Measurements from ENCODE around the gene AMPH. TPM values are rescaled to one million over a fixed set of nuclear protein-coding genes. Genes with fewer than 3 reads are reported as not detected.

The AMPH gene
- total and polyA plus RNA-seq, 2 of the 4 experiments (the other 2 are of a cell fraction): 3.9 to 4.8 TPM

GRCh38 chr7:38607466-38607865 lies 23.7 kb downstream of the AMPH start:
- no peak overlapping the region for H3K18ac ChIP-seq (ENCODE audit: low read depth, low read length)
- no peak overlapping the region for H2AK5ac ChIP-seq (ENCODE audit: low read depth, low read length)
- H3K9me3 ChIP-seq (ENCODE audit: control insufficient read depth, insufficient read depth, low read length): no peaks in the 10 kb centered on the region
- no peak overlapping the region for H3K27ac ChIP-seq (ENCODE audit: insufficient read depth, low read length)
- H2BK120ac ChIP-seq (ENCODE audit: low read depth, low read length): no peak overlapping the region
- H3K9me1 ChIP-seq (ENCODE audit: insufficient read depth, low read length): no peaks in the 10 kb centered on the region
- DNase-seq: no peak
- H2BK5ac ChIP-seq (ENCODE audit: low read depth, low read length, poor library complexity, severe bottlenecking): no peak overlapping the region
- H4K8ac ChIP-seq (ENCODE audit: low read depth in 2 of 2, low read length in 2 of 2): no peak overlapping the region
- H3K79me1 ChIP-seq (ENCODE audit: low read depth in 1 of 2, low read length in 2 of 2): no peaks in the 10 kb centered on the region
- no peak overlapping the region for H3K23ac ChIP-seq (ENCODE audit: low read depth, low read length)
- ATAC-seq (ENCODE audit: low read depth): no peak
- no peak overlapping the region for H3K9ac ChIP-seq (ENCODE audit: low read depth, low read length)
- no TSS peak for BruUV-seq (replicated peaks)
- no peaks in the 10 kb centered on the region for H3K4me1 ChIP-seq (ENCODE audit: control insufficient read depth, insufficient read depth, low read length)
- no peak overlapping the region for H3K4me3 ChIP-seq (ENCODE audit: insufficient read depth, low read depth, low read length)
- ChIA-PET POLR2A (ENCODE audit: unreplicated experiment) (interaction anchor here (0.6 kb wide), 1 partner anchor 28 kb away, joined by 3 read pairs; no protein-coding TSS in a partner anchor), CTCF (no interaction called here)
- no peak overlapping the region for H4K5ac ChIP-seq (ENCODE audit: low read depth, low read length)
- H2BK15ac ChIP-seq (ENCODE audit: low read depth, low read length): no peak overlapping the region
- H4K91ac ChIP-seq (ENCODE audit: insufficient read depth, low read depth, low read length): no peak overlapping the region
- no peak overlapping the region for H2AFZ ChIP-seq (replicated peaks; ENCODE audit: low read length, poor library complexity)
- no peak overlapping the region for H2BK20ac ChIP-seq (ENCODE audit: low read depth, low read length)
- no peaks in the 10 kb centered on the region for H4K20me1 ChIP-seq (ENCODE audit: insufficient read depth, low read length)
- H2AK9ac ChIP-seq (replicated peaks; ENCODE audit: low read depth, low read length, poor library complexity): no peak overlapping the region
- no peak overlapping the region for H3K4me2 ChIP-seq (ENCODE audit: low read depth, low read length)
- no peak overlapping the region for H3K4ac ChIP-seq (ENCODE audit: low read depth, low read length)
- no peak overlapping the region for H3K56ac ChIP-seq (ENCODE audit: extremely low read depth, insufficient read depth, low read length)
- no peaks in the 10 kb centered on the region for H3K27me3 ChIP-seq (ENCODE audit: control insufficient read depth, insufficient read depth, low read length)
- WGBS, 2 experiments (ENCODE audit: extremely low coverage in 2 of 2, insufficient read length in 1 of 2): no CpG with 5 or more reads among the region's 2 CpGs
- H3K14ac ChIP-seq (replicated peaks; ENCODE audit: low read depth, low read length): no peak overlapping the region
- no peaks in the 10 kb centered on the region for H3K36me3 ChIP-seq (ENCODE audit: control insufficient read depth, insufficient read depth, low read length)
- dilution Hi-C loops (cut with HindIII; ENCODE audit: low sequenced_read_pairs, unreplicated experiment): no loop called here
- in situ Hi-C loops (cut with MboI; ENCODE audit: low sequenced_read_pairs): no loop called here
- intact Hi-C loops (cut with micrococcal nuclease): no loop called here
- TF ChIP-seq, protein P1, sequence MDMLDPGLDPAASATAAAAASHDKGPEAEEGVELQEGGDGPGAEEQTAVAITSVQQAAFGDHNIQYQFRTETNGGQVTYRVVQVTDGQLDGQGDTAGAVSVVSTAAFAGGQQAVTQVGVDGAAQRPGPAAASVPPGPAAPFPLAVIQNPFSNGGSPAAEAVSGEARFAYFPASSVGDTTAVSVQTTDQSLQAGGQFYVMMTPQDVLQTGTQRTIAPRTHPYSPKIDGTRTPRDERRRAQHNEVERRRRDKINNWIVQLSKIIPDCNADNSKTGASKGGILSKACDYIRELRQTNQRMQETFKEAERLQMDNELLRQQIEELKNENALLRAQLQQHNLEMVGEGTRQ (IDR thresholded peaks at IDR 0.05; ENCODE audit: low read depth, low read length): no peak
- TF ChIP-seq MAFK (IDR thresholded peaks at IDR 0.05; ENCODE audit: low read depth, low read length) (peak; percentile 74), SMC3 (IDR thresholded peaks at IDR 0.05; ENCODE audit: low read depth, low read length) (no peak)
